ENCODE measurements around the gene LYPD5. TPM values are rescaled to one million over a fixed set of nuclear protein-coding genes. Genes with fewer than 3 reads are reported as not detected.

LYPD5 gene
- 1 to 10 TPM; 5.9 to 6.5 TPM for total RNA-seq

- Histone ChIP-seq H3K36me3 (no peaks in the 10 kb centered on the region), H3K27ac (no peak within 1 kb of the TSS), H3K27me3 (replicated peaks; ENCODE audit: insufficient read depth) (peaks cover under 1% of the 10 kb centered on the region), H3K4me1 (ENCODE audit: control insufficient read depth in 1 of 2, low read depth in 2 of 2) (peaks cover 2 to 9% of the 10 kb centered on the region in 2 donors), H3K9me3 (no peaks in the 10 kb centered on the region), H3K4me3 (no peak within 1 kb of the TSS)
- TF ChIP-seq CTCF (IDR thresholded peaks at IDR 0.05): no peak
- ATAC-seq (ENCODE audit: insufficient number of reproducible peaks, low FRiP score, low read depth): no peak
- DNase-seq (ENCODE audit: low spot score): no peak
These were observed at the start of gene LYPD5 for GRCh38 chr19:43802216-43802951. Gene LYPD5, minus strand, starts transcription at chr19:43802447. Its CDS starts 67 bp downstream, at chr19:43802380.

GRCh38 chr19:43848821-43849220 is 46.6 kb upstream of the LYPD5 start:
- peaks cover 42% of the 10 kb centered on the region for H3K36me3 ChIP-seq
- TF ChIP-seq CTCF (IDR thresholded peaks at IDR 0.05): no peak

GRCh38 chr19:43847884-43848283 is 45.6 kb upstream of the LYPD5 start:
- Histone ChIP-seq H3K4me1 (ENCODE audit: control insufficient read depth in 1 of 2, low read depth in 2 of 2) (no peaks in the 10 kb centered on the region), H3K4me3 (peak overlapping the region; percentile 13), H3K27ac (no peak overlapping the region), H3K27me3 (replicated peaks; ENCODE audit: insufficient read depth) (no peaks in the 10 kb centered on the region), H3K36me3 (peaks cover 51% of the 10 kb centered on the region), H3K9me3 (peaks cover 97% of the 10 kb centered on the region)
- TF ChIP-seq CTCF (IDR thresholded peaks at IDR 0.05): no peak
- ATAC-seq (ENCODE audit: insufficient number of reproducible peaks, low FRiP score, low read depth): no peak
- no peak for DNase-seq (ENCODE audit: low spot score)

More at GRCh38 chr19:43848821-43849220, 46.6 kb upstream of the LYPD5 start:
- ATAC-seq (ENCODE audit: insufficient number of reproducible peaks, low FRiP score, low read depth) (no peak), DNase-seq (ENCODE audit: low spot score) (no peak)
- Histone ChIP-seq H3K27ac (no peak overlapping the region), H3K4me3 (peak overlapping the region; percentile 13), H3K27me3 (replicated peaks; ENCODE audit: insufficient read depth) (no peaks in the 10 kb centered on the region), H3K4me1 (ENCODE audit: control insufficient read depth in 1 of 2, low read depth in 2 of 2) (no peaks in the 10 kb centered on the region), H3K9me3 (peaks cover 95% of the 10 kb centered on the region)

- Histone ChIP-seq H3K27me3 (replicated peaks; ENCODE audit: insufficient read depth) (no peaks in the 10 kb centered on the region), H3K36me3 (peaks cover 57% of the 10 kb centered on the region), H3K4me3 (no peak overlapping the region), H3K27ac (no peak overlapping the region), H3K4me1 (ENCODE audit: control insufficient read depth in 1 of 2, low read depth in 2 of 2) (no peaks in the 10 kb centered on the region), H3K9me3 (peaks cover 97% of the 10 kb centered on the region)
- ATAC-seq (ENCODE audit: insufficient number of reproducible peaks, low FRiP score, low read depth): no peak
- DNase-seq (ENCODE audit: low spot score): no peak
- no peak for TF ChIP-seq CTCF (IDR thresholded peaks at IDR 0.05)
These were observed 45.0 kb upstream of the LYPD5 start for GRCh38 chr19:43847246-43847645.

GRCh38 chr19:43842007-43842406 is 39.8 kb upstream of the LYPD5 start:
- Histone ChIP-seq H3K4me3 (no peak overlapping the region), H3K36me3 (peaks cover 77% of the 10 kb centered on the region), H3K4me1 (ENCODE audit: control insufficient read depth in 1 of 2, low read depth in 2 of 2) (no peaks in the 10 kb centered on the region), H3K27ac (no peak overlapping the region), H3K9me3 (peaks cover 98% of the 10 kb centered on the region), H3K27me3 (replicated peaks; ENCODE audit: insufficient read depth) (no peaks in the 10 kb centered on the region)
- ATAC-seq (ENCODE audit: insufficient number of reproducible peaks, low FRiP score, low read depth): no peak
- no peak for TF ChIP-seq CTCF (IDR thresholded peaks at IDR 0.05)
- DNase-seq (ENCODE audit: low spot score): no peak

Data from thoracic aorta (tissue), 2 donors.